ENCODE measurements around the gene SYMPK. TPM values are rescaled to one million over a fixed set of nuclear protein-coding genes. Genes with fewer than 3 reads are reported as not detected.

The SYMPK gene
- total RNA-seq, 2 experiments from 2014 or later = 84.4 to 118 TPM

DNA sequence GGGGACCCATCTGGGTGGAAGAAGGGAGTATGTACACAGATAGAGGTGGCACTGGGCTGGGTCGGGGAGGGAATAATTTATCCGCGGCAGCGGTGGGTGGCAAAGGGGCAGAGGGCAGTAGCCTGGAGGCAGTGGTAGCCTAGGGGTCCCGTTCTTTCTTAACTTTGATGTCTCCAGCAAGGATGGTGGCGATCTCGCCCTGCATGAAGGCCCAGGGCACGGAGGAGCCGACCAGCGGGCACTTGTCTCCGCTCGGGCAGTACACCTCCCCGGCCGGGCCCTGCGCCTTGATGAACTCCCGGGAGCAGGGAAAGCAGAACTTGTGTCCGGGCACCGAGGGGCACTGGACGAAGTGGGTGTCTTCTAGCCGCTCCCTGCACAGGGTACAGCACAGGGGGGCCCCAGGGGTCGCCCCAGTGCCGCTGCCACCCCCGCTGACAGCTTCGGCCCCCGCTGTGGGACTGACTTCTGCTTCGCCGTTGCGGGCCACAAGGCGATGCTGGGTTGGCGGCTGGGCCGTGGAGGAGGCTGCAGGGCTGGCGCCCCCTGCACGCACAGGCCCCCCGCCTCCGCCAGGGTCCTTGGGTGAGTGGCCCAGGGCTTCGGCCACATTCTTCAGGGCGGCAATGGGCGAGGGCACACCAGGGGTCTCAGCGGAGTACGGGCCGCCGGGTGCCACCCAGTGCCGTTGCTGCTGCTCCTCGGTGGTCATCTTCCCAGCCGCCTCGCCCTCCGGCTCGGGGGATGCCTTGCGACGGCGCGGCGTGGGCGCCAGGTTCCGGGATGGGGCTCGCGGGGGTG, 21.1 kb upstream of the SYMPK start:
- POLR2A ChIA-PET = no interaction called here
- H3K27ac ChIP-seq (ENCODE audit: low read depth, low read length, poor library complexity, severe bottlenecking) = no peak overlapping the region

GRCh38 chr19:45883586-45883880, 20.6 kb upstream of the SYMPK start:
- no peaks in the 10 kb centered on the region for H3K9me3 ChIP-seq (ENCODE audit: low read length)
- H3K4me2 ChIP-seq (ENCODE audit: low read length) = peak overlapping the region; percentile 95
- H3K27ac ChIP-seq (ENCODE audit: low read depth, low read length, poor library complexity, severe bottlenecking) = no peak overlapping the region
- H3K4me1 ChIP-seq (ENCODE audit: insufficient read depth, low read length, poor library complexity, severe bottlenecking) = peaks cover 44% of the 10 kb centered on the region
- peaks cover 18% of the 10 kb centered on the region; the same call in 1 of the 2 replicates for H3K79me2 ChIP-seq (ENCODE audit: insufficient read depth, low read depth, low read length)
- intact Hi-C loops (cut with micrococcal nuclease; ENCODE audit: unreplicated experiment) = loop anchor here (1.0 to 10.0 kb wide), 3 partner anchors 20 to 179 kb away; partner anchors contain the start of gene SYMPK
- peak overlapping the region; percentile 69 for H3K4me3 ChIP-seq (ENCODE audit: low read depth, low read length, poor library complexity, severe bottlenecking)
- peaks cover 13% of the 10 kb centered on the region; the same call in 1 of the 2 replicates for H3K36me3 ChIP-seq (ENCODE audit: insufficient read depth, low read length)
- ChIA-PET POLR2A (no interaction called here), CTCF (ENCODE audit: unreplicated experiment) (no interaction called here)
- DNase-seq (ENCODE audit: low spot score) = no peak
- no peak overlapping the region for H2AFZ ChIP-seq (ENCODE audit: low read length)
- BruUV-seq (replicated peaks) = no TSS peak
- H3K9me2 ChIP-seq (ENCODE audit: insufficient read depth, low read length) = no peaks in the 10 kb centered on the region
- H4K20me1 ChIP-seq (ENCODE audit: insufficient read depth, low read length) = no peaks in the 10 kb centered on the region
- TF ChIP-seq EZH2phosphoT487 (IDR thresholded peaks at IDR 0.05; ENCODE audit: borderline replicate concordance, low read depth, low read length) = no peak
- TF ChIP-seq, protein P1, sequence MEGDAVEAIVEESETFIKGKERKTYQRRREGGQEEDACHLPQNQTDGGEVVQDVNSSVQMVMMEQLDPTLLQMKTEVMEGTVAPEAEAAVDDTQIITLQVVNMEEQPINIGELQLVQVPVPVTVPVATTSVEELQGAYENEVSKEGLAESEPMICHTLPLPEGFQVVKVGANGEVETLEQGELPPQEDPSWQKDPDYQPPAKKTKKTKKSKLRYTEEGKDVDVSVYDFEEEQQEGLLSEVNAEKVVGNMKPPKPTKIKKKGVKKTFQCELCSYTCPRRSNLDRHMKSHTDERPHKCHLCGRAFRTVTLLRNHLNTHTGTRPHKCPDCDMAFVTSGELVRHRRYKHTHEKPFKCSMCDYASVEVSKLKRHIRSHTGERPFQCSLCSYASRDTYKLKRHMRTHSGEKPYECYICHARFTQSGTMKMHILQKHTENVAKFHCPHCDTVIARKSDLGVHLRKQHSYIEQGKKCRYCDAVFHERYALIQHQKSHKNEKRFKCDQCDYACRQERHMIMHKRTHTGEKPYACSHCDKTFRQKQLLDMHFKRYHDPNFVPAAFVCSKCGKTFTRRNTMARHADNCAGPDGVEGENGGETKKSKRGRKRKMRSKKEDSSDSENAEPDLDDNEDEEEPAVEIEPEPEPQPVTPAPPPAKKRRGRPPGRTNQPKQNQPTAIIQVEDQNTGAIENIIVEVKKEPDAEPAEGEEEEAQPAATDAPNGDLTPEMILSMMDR (conservative IDR thresholded peaks at IDR 0.05; ENCODE audit: low read length) = no peak; the same call in 1 of the 2 replicates

More for the DNA sequence above, 21.1 kb upstream of the SYMPK start:
- DNase-seq (ENCODE audit: low spot score) = no peak
- peaks cover 44% of the 10 kb centered on the region for H3K4me1 ChIP-seq (ENCODE audit: insufficient read depth, low read length, poor library complexity, severe bottlenecking)
- intact Hi-C loops (cut with micrococcal nuclease; ENCODE audit: unreplicated experiment) = loop anchor here (1.0 to 10.0 kb wide), 3 partner anchors 21 to 179 kb away; partner anchors contain the start of gene SYMPK
- H3K9me3 ChIP-seq (ENCODE audit: low read length) = no peaks in the 10 kb centered on the region
- H2AFZ ChIP-seq (ENCODE audit: low read length) = no peak overlapping the region
- TF ChIP-seq EZH2phosphoT487 (IDR thresholded peaks at IDR 0.05; ENCODE audit: borderline replicate concordance, low read depth, low read length) = no peak
- TF ChIP-seq, protein P1 (conservative IDR thresholded peaks at IDR 0.05; ENCODE audit: low read length) = no peak
- no TSS peak for BruUV-seq (replicated peaks)
- peak overlapping the region; percentile 95 for H3K4me2 ChIP-seq (ENCODE audit: low read length)
- H3K79me2 ChIP-seq (ENCODE audit: insufficient read depth, low read depth, low read length) = peaks cover 18% of the 10 kb centered on the region; the same call in 1 of the 2 replicates
- no peaks in the 10 kb centered on the region for H3K9me2 ChIP-seq (ENCODE audit: insufficient read depth, low read length)
- H3K36me3 ChIP-seq (ENCODE audit: insufficient read depth, low read length) = peaks cover 13% of the 10 kb centered on the region; the same call in 1 of the 2 replicates
- H3K4me3 ChIP-seq (ENCODE audit: low read depth, low read length, poor library complexity, severe bottlenecking) = peak overlapping the region; percentile 53
- no peaks in the 10 kb centered on the region for H4K20me1 ChIP-seq (ENCODE audit: insufficient read depth, low read length)
- CTCF ChIA-PET (ENCODE audit: unreplicated experiment) = interaction anchor here (1.1 kb wide), 1 partner anchor 67 kb away, joined by 3 read pairs; no protein-coding TSS in a partner anchor

Measured in OCI-LY7 (cell line).